Karpas-422 (cell line): ENCODE results near the gene ENAM. TPM values are rescaled to one million over a fixed set of nuclear protein-coding genes. Genes with fewer than 3 reads are reported as not detected.
A peak's percentile ranks its signal among the peaks of the same experiment; 100 is the strongest.
"Not testable (repeated sequence)": the region's sequence is repeated elsewhere in the genome, so short reads cannot be mapped to it uniquely, and the experiment has no call there.

Experiments used
- DNase-seq: peaks from one replicate; pipeline ENCODE4 v3.0.0-alpha.2; 2015
- H2AFZ ChIP-seq: fragments of 200-600 bp; sonication (generic); 2 replicates; pipeline ENCODE4 v1.6.1; 2014; ENCODE audit warnings: antibody characterized with exemption, low read length, mixed read lengths
- H3K27ac ChIP-seq: fragments of 200-600 bp; sonication (generic); 2 replicates; pipeline ENCODE4 v1.5.1; 2014; ENCODE audit warnings: mild to moderate bottlenecking, low read length, moderate library complexity
- H3K27me3 ChIP-seq: fragments of 200-600 bp; sonication (generic); 2 replicates; pipeline ENCODE4 v1.6.1; 2014; ENCODE audit warnings: low read length, mixed read lengths
- H3K36me3 ChIP-seq: fragments of 200-600 bp; sonication (generic); 2 replicates; pipeline ENCODE4 v1.6.1; 2014; ENCODE audit warnings: low read length, mixed read lengths; ENCODE audit not compliant: insufficient read depth
- H3K4me1 ChIP-seq: fragments of 200-600 bp; sonication (generic); 2 replicates; pipeline ENCODE4 v1.6.1; 2014; ENCODE audit warnings: mild to moderate bottlenecking, low read length, mixed read lengths
- H3K4me2 ChIP-seq: fragments of 200-600 bp; sonication (generic); 2 replicates; pipeline ENCODE4 v1.6.1; 2014; ENCODE audit warnings: low read length, low read depth, mild to moderate bottlenecking; ENCODE audit not compliant: poor library complexity, severe bottlenecking
- H3K4me3 ChIP-seq: fragments of 200-600 bp; sonication (generic); 2 replicates; pipeline ENCODE4 v1.5.1; 2014; ENCODE audit warnings: mild to moderate bottlenecking, antibody characterized with exemption, low read length, mixed read lengths
- H3K79me2 ChIP-seq: fragments of 200-600 bp; sonication (generic); 2 replicates; pipeline ENCODE4 v1.6.1; 2014; ENCODE audit warnings: mild to moderate bottlenecking, low read length, mixed read lengths
- H3K9ac ChIP-seq: fragments of 200-600 bp; sonication (generic); 2 replicates; pipeline ENCODE4 v1.6.0; 2014; ENCODE audit warnings: low read length
- H3K9me2 ChIP-seq: fragments of 200-600 bp; sonication (generic), shearing (Covaris generic); replicated peaks from 2 replicates; pipeline ENCODE4 v1.6.0; 2014; ENCODE audit warnings: mild to moderate bottlenecking, low read length, moderate library complexity; ENCODE audit not compliant: insufficient read depth
- H3K9me3 ChIP-seq: fragments of 300-700, 200-600 bp; sonication (generic); 2 replicates; pipeline ENCODE4 v1.6.1; 2014; ENCODE audit warnings: low read length, mixed read lengths
- H4K20me1 ChIP-seq: fragments of 200-600 bp; sonication (generic); 2 replicates; pipeline ENCODE4 v1.6.1; 2014; ENCODE audit warnings: mild to moderate bottlenecking, antibody characterized with exemption, low read length, low read depth; ENCODE audit not compliant: insufficient read depth
- total RNA-seq: library from RNA; depleted of rRNA; stranded (reverse); fragments of >200 nt; shearing (Covaris generic); gene quantifications from 2 replicates; pipeline ENCODE4 v1.2.3, GENCODE V29; 2014; ENCODE audit warnings: low replicate concordance; rRNA removed

Gene ENAM
- total RNA-seq, 1 experiment from 2014 or later: not detected

GRCh38 chr4:70691661-70692060 is 63.1 kb downstream of the ENAM start:
- no peak overlapping the region for H3K4me3 ChIP-seq
- H3K27ac ChIP-seq: no peak overlapping the region
- H4K20me1 ChIP-seq: peaks cover 19% of the 10 kb centered on the region
- H3K79me2 ChIP-seq: peaks cover 46% of the 10 kb centered on the region
- peaks cover 20% of the 10 kb centered on the region; the same call in 1 of the 2 replicates for H3K36me3 ChIP-seq
- peaks cover 28% of the 10 kb centered on the region for H3K4me1 ChIP-seq
- H3K9me2 ChIP-seq: no peaks in the 10 kb centered on the region
- no peak for DNase-seq
- no peaks in the 10 kb centered on the region for H3K27me3 ChIP-seq
- no peak overlapping the region for H3K9ac ChIP-seq
- H3K4me2 ChIP-seq: peak overlapping the region; percentile 18
- no peaks in the 10 kb centered on the region for H3K9me3 ChIP-seq
- no peak overlapping the region for H2AFZ ChIP-seq

DNA sequence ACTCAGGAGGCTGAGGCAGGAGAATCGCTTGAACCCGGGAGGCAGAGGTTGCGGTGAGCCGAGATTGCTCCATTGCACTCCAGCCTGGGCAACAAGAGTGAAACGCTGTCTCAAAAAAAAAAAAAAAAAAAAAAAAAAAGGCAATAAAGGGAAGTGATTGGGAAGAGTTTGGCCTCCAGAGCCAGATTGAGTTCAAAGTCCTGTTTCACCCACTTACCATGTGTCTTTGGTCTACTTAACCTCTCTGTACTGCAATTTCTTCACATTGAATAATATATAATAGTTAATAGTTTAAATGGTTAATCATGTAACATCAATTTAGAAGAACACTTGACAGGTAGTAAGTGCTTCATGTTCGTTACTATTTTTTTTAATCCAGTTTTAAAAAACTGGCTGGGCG is 66.1 kb downstream of the ENAM start:
- not testable (repeated sequence) for DNase-seq, H3K27me3 ChIP-seq, H3K9me3 ChIP-seq, H3K4me2 ChIP-seq, H3K9ac ChIP-seq, H3K4me3 ChIP-seq, H4K20me1 ChIP-seq, H3K27ac ChIP-seq, H2AFZ ChIP-seq, H3K9me2 ChIP-seq
- Histone ChIP-seq H3K36me3 (peaks cover 20% of the 10 kb centered on the region; the same call in 1 of the 2 replicates), H3K79me2 (peaks cover 25% of the 10 kb centered on the region), H3K4me1 (peaks cover 18% of the 10 kb centered on the region)

Other genes with a start within 250 kb of the ENAM start
- not detected in 2 replicates for gene SMR3B, start 245.6 kb upstream of the ENAM start, total RNA-seq
- not detected in 2 replicates for gene OPRPN, start 230.8 kb upstream of the ENAM start, total RNA-seq
- not detected in 2 replicates for gene MUC7, start 156.5 kb upstream of the ENAM start, total RNA-seq
- gene AMTN, start 110.2 kb upstream of the ENAM start, total RNA-seq: not detected in 2 replicates
- not detected in 2 replicates for gene AMBN, start 36.5 kb upstream of the ENAM start, total RNA-seq
- gene JCHAIN, start 37.8 kb downstream of the ENAM start, total RNA-seq: 51.0 and 77.5 TPM in 2 replicates
- gene UTP3, start 59.8 kb downstream of the ENAM start, total RNA-seq: 21.2 and 32.4 TPM in 2 replicates
- gene RUFY3, start 93.2 kb downstream of the ENAM start, total RNA-seq: 25.2 and 26.9 TPM in 2 replicates
- gene GRSF1, start 211.1 kb downstream of the ENAM start, total RNA-seq: 47.0 and 89.6 TPM in 2 replicates